GM12864 (cell line): ENCODE measurements around the gene MAST4.

ENCODE experiments used
- DNase-seq: peaks from one replicate; pipeline ENCODE4 v3.0.0-alpha.2; 2011; ENCODE audit warnings: low read depth
- H3K4me3 ChIP-seq: 2 replicates; pipeline ENCODE4 v1.5.1; 2011; ENCODE audit warnings: mild to moderate bottlenecking, low read depth, low read length, control low read depth
- CTCF ChIP-seq: IDR thresholded peaks from 2 replicates; pipeline ENCODE4 v1.5.1; 2011; ENCODE audit warnings: low read depth, mild to moderate bottlenecking, moderate library complexity, low read length, control low read depth, inconsistent platforms; ENCODE audit errors: missing control alignments

The MAST4 gene

GRCh38 chr5:66777868-66778267 is 181.7 kb downstream of the MAST4 start:
- no peak for DNase-seq
- TF ChIP-seq CTCF = no peak

GRCh38 chr5:66779528-66779927 is 183.3 kb downstream of the MAST4 start:
- TF ChIP-seq CTCF = no peak
- no peak for DNase-seq

More at GRCh38 chr5:66777868-66778267, 181.7 kb downstream of the MAST4 start:
- no peak overlapping the region for H3K4me3 ChIP-seq

GRCh38 chr5:66788556-66788955 is 192.4 kb downstream of the MAST4 start:
- no peak overlapping the region for H3K4me3 ChIP-seq
- TF ChIP-seq CTCF = no peak
- DNase-seq = no peak

More at GRCh38 chr5:66779528-66779927, 183.3 kb downstream of the MAST4 start:
- H3K4me3 ChIP-seq = no peak overlapping the region

GRCh38 chr5:66789434-66789833 is 193.2 kb downstream of the MAST4 start:
- no peak for TF ChIP-seq CTCF
- no peak for DNase-seq

GRCh38 chr5:66793049-66793448 is 196.9 kb downstream of the MAST4 start:
- no peak overlapping the region for H3K4me3 ChIP-seq
- no peak for TF ChIP-seq CTCF
- no peak for DNase-seq

More at GRCh38 chr5:66789434-66789833, 193.2 kb downstream of the MAST4 start:
- no peak overlapping the region for H3K4me3 ChIP-seq

GRCh38 chr5:66795682-66796081 is 199.5 kb downstream of the MAST4 start:
- H3K4me3 ChIP-seq = no peak overlapping the region
- TF ChIP-seq CTCF = no peak
- no peak for DNase-seq
